NB4 (cell line): ENCODE results near the gene FGL2.

ENCODE experiments used
- DNase-seq: peaks from one replicate; pipeline ENCODE4 v3.0.0; 2010; ENCODE audit warnings: low read depth
- H3K4me3 ChIP-seq: one replicate; pipeline ENCODE4 v1.5.1; 2011; ENCODE audit warnings: mild to moderate bottlenecking, low read depth, low read length, moderate library complexity
- MYC ChIP-seq: IDR thresholded peaks from 2 replicates; pipeline ENCODE4 v1.6.1; 2011; ENCODE audit warnings: low read depth, low read length
- POLR2A ChIP-seq: IDR thresholded peaks from 2 replicates; pipeline ENCODE4 v1.6.1; 2011; ENCODE audit warnings: mild to moderate bottlenecking; ENCODE audit not compliant: insufficient read length; ENCODE audit errors: extremely low read depth
- TF ChIP-seq, protein P1 (sequence below): IDR thresholded peaks from one replicate; pipeline ENCODE4 v1.5.1; 2012; ENCODE audit warnings: low read depth, low read length
- TF ChIP-seq, protein P2 (sequence below): IDR thresholded peaks from 2 replicates; pipeline ENCODE4 v1.6.1; 2011; ENCODE audit warnings: low read depth, low read length

Gene FGL2, protein sequence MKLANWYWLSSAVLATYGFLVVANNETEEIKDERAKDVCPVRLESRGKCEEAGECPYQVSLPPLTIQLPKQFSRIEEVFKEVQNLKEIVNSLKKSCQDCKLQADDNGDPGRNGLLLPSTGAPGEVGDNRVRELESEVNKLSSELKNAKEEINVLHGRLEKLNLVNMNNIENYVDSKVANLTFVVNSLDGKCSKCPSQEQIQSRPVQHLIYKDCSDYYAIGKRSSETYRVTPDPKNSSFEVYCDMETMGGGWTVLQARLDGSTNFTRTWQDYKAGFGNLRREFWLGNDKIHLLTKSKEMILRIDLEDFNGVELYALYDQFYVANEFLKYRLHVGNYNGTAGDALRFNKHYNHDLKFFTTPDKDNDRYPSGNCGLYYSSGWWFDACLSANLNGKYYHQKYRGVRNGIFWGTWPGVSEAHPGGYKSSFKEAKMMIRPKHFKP

DNA sequence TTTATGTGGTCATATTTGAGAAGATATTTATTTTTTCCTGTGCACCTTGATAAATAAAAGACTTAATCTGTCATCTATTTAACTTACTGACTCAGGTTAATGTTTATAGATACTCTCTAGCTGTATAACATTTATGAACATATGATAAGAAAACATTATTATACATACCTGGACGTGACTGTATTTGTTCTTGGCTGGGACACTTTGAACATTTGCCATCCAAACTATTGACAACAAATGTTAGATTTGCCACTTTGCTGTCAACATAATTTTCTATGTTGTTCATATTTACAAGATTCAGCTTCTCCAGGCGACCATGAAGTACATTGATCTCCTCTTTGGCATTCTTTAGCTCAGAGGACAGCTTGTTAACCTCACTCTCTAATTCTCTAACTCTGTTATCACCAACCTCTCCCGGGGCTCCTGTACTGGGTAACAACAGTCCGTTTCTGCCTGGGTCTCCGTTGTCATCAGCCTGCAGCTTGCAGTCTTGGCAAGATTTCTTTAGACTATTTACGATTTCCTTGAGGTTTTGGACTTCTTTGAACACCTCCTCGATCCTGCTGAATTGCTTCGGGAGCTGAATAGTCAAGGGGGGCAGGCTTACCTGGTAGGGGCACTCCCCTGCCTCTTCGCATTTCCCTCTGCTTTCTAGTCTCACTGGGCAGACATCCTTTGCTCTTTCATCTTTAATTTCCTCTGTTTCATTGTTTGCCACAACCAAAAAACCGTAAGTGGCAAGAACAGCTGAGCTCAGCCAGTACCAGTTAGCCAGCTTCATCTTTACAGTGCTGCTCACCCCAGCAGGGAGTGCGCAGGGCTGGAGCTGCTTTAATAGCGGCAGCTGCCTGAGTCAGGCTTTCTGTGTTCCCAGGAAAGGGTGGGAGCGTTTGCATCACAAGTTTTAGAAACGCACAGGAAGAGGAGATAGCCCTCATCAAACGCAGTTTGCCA is at the start of gene FGL2:
Gene FGL2, minus strand, starts transcription at position 807 of the 954 bp plus-strand sequence. Its CDS starts 26 bp downstream, at position 781.
- TF ChIP-seq POLR2A (no peak), MYC (no peak)
- TF ChIP-seq, protein P1, sequence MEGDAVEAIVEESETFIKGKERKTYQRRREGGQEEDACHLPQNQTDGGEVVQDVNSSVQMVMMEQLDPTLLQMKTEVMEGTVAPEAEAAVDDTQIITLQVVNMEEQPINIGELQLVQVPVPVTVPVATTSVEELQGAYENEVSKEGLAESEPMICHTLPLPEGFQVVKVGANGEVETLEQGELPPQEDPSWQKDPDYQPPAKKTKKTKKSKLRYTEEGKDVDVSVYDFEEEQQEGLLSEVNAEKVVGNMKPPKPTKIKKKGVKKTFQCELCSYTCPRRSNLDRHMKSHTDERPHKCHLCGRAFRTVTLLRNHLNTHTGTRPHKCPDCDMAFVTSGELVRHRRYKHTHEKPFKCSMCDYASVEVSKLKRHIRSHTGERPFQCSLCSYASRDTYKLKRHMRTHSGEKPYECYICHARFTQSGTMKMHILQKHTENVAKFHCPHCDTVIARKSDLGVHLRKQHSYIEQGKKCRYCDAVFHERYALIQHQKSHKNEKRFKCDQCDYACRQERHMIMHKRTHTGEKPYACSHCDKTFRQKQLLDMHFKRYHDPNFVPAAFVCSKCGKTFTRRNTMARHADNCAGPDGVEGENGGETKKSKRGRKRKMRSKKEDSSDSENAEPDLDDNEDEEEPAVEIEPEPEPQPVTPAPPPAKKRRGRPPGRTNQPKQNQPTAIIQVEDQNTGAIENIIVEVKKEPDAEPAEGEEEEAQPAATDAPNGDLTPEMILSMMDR, result no peak
- TF ChIP-seq, protein P2, sequence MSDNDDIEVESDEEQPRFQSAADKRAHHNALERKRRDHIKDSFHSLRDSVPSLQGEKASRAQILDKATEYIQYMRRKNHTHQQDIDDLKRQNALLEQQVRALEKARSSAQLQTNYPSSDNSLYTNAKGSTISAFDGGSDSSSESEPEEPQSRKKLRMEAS, result no peak
- DNase-seq, result peak; percentile 71
- H3K4me3 ChIP-seq, result peak within 1 kb of the TSS; percentile 48

DNA sequence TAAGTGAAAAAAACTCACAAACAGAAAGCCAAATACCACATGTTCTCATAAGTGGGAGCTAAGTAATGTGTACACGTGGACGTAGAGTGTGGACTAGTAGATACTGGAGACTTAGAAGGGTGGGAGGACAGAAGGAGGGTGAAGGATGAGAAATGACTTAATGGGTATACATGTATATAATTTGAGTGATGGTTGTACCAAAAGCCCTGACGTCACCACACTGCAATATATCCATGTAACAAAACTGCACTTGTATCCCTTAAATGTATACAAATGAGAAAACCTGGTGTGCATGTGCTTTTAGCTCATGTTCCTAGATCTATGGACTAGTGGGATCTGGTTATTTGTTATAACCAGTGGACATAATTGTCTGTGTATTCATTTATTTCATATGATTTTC is 48.5 kb upstream of the FGL2 start:
- no peak overlapping the region for H3K4me3 ChIP-seq
- TF ChIP-seq POLR2A (no peak), MYC (no peak)
- TF ChIP-seq, protein P2, result no peak
- TF ChIP-seq, protein P1, result no peak
- no peak for DNase-seq

DNA sequence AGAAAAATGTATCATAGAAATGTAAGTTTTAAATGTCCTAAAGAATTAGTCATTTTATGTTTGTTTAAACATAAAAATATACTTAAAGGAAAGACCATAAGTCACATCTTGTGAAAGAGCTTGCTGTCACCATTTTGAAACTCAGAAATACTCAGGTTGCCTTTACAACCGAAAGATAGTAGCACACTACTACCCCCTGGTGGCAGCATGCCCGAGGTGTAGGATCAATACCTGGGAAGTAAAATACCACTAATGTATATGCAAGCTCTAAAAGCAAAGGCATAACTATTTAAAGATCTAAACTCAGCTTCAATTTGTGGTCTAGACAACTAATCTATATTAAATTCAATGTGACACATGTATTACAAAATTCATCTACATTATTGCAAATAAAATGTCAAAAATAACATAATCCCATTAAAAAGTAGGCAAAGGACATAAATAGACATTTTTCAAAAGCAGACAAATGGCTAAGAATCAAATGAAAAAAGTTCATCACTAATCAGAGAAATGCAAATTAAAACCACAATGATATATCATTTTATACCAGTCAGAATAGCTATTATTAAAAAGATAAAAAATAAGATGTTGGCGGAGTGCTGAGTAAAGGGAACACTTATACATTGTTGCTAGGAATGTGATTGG is 47.7 kb upstream of the FGL2 start:
- H3K4me3 ChIP-seq, result no peak overlapping the region
- TF ChIP-seq, protein P2, result 0 out of 2 replicates have a peak, but pooled peaks have one; percentile 14
- TF ChIP-seq, protein P1, result peak; percentile 95
- no peak for TF ChIP-seq MYC
- DNase-seq, result peak; percentile 94

DNA sequence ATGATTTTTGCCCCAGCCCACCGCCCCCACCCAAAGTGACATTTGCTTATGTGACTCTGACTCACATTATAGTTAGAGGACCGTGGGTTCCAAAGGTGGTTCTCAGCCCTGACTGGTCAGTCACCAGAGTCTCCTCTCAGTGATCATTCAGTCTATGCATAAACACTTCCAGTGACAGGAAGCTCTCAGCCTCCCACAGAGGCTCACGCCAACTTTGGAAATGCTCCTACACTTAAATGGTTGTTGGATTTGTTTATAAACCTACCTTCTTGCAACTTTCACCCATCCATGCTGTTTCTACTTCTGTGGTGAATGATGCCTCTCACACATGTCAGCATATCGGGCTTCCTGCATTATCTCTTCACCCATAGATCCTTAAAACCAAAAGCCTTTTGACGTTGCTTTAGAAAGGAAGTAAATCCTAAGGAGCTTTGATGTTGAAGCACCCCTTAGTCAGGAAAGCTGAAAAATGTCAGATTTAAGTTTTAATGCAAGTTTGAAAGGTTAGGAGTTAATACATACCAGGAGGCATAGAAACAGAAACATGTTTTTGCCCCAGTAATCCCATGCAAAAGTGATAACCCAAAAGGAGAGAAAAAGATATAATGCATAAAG is 46.5 kb upstream of the FGL2 start:
- H3K4me3 ChIP-seq, result peak overlapping the region; percentile 58
- TF ChIP-seq, protein P2, result 0 out of 2 replicates have a peak, but pooled peaks have one; percentile 41
- TF ChIP-seq, protein P1, result no peak
- TF ChIP-seq POLR2A (peak; percentile 4), MYC (no peak)

More for the DNA sequence above, 46.5 kb upstream of the FGL2 start:
- peak; percentile 63 for DNase-seq
